ENCODE measurements around the gene PTPN13. TPM values are rescaled to one million over a fixed set of nuclear protein-coding genes. Genes with fewer than 3 reads are reported as not detected.

PTPN13 gene
- total RNA-seq, 2 experiments from 2014 or later: 1.4 to 1.5 TPM

DNA sequence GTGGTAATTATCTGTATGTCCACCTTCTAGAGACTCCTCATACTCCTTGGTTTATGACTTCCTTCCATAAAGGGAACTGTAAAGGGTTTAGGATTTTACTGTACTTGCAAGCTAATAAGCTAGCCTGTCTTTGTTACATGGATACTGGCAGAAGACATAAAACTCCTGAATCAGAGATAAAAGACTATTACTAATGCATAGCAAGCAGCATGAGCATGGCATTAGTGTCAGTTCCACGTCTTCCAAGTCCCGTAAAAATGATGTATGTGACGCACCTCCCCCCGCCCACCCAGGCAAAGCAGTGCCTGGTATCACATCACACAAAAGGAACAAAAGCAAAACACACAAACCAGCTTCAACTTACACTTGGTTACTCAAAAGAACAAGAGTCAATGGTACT lies 184.1 kb downstream of the PTPN13 start:
- peaks cover 8% of the 10 kb centered on the region for H3K27me3 Mint-ChIP-seq
- ChIA-PET POLR2A (no interaction called here), CTCF (no interaction called here)
- H3K9me3 Mint-ChIP-seq (ENCODE audit: low read depth): no peaks in the 10 kb centered on the region
- ATAC-seq: no peak
- H3K27ac Mint-ChIP-seq: no peak overlapping the region
- no peaks in the 10 kb centered on the region for H3K36me3 Mint-ChIP-seq (ENCODE audit: low read depth)
- no peaks in the 10 kb centered on the region for H3K4me1 Mint-ChIP-seq
- H3K4me3 Mint-ChIP-seq: no peak overlapping the region
- no peak for DNase-seq
- intact Hi-C loops (cut with DNase I, micrococcal nuclease): no loop called here

- H3K9me3 Mint-ChIP-seq (ENCODE audit: low read depth): no peaks in the 10 kb centered on the region
- DNase-seq (no peak), ATAC-seq (no peak)
- H3K36me3 Mint-ChIP-seq (ENCODE audit: low read depth): no peaks in the 10 kb centered on the region
- no peak overlapping the region for H3K4me3 Mint-ChIP-seq
- no peaks in the 10 kb centered on the region for H3K4me1 Mint-ChIP-seq
- CTCF ChIA-PET: interaction anchor here (1.7 kb wide), 1 partner anchor 12 kb away, joined by 8 read pairs; no protein-coding TSS in a partner anchor
- intact Hi-C loops (cut with DNase I, micrococcal nuclease): no loop called here
- no peak overlapping the region for H3K27ac Mint-ChIP-seq
- POLR2A ChIA-PET: no interaction called here
- peaks cover 2% of the 10 kb centered on the region for H3K27me3 Mint-ChIP-seq
These were observed 194.7 kb downstream of the PTPN13 start for GRCh38 chr4:86788826-86789225.

DNA sequence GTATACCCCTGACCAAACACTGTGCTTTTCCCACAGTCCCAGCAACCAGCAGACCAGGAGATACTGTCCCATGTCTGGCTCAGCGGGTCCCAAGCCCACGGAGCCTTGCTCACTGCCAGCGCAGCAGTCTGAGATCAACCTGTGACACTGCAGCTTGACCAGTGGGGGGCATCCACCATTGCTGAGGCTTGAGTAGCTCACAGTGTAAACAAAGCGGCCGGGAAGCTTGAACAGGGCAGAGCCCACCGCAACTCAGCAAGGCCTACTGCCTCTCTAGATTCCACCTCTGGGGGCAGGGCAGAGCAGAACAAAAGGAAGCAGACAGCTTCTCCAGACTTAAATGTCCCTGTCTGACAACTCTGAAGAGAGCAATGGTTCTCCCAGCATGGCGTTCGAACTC lies 197.0 kb downstream of the PTPN13 start:
- Mint-ChIP-seq H3K4me1 (no peaks in the 10 kb centered on the region), H3K27me3 (peaks cover 2% of the 10 kb centered on the region), H3K27ac (no peak overlapping the region), H3K4me3 (no peak overlapping the region), H3K36me3 (ENCODE audit: low read depth) (no peaks in the 10 kb centered on the region), H3K9me3 (ENCODE audit: low read depth) (no peaks in the 10 kb centered on the region)
- ATAC-seq: no peak
- ChIA-PET CTCF (interaction anchor here (0.6 kb wide), 1 partner anchor 563 kb away, joined by 3 read pairs; no protein-coding TSS in a partner anchor), POLR2A (no interaction called here)
- intact Hi-C loops (cut with DNase I, micrococcal nuclease): no loop called here
- no peak for DNase-seq

DNA sequence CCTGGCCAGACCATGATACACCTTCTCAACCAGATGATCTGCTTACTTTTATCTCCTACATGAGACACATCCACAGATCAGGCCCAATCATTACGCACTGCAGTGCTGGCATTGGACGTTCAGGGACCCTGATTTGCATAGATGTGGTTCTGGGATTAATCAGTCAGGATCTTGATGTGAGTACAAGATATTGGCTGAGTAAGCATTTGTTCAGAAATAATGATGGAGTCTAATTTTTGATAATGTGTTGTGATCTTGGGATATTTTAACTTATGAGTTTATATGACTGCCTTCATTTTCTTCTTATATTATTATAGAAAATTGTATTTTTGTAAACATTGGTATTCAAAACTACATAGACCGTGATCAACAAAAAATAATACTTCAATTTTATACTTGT lies 215.7 kb downstream of the PTPN13 start:
- no peak for ATAC-seq
- H3K36me3 Mint-ChIP-seq (ENCODE audit: low read depth): no peaks in the 10 kb centered on the region
- CTCF ChIA-PET: no interaction called here

GRCh38 chr4:86810847-86811246 lies 216.7 kb downstream of the PTPN13 start:
- no peaks in the 10 kb centered on the region for H3K4me1 Mint-ChIP-seq
- POLR2A ChIA-PET: no interaction called here
- ATAC-seq (no peak), DNase-seq (no peak)
- H3K27me3 Mint-ChIP-seq: no peaks in the 10 kb centered on the region
- CTCF ChIA-PET: no interaction called here
- no peaks in the 10 kb centered on the region for H3K36me3 Mint-ChIP-seq (ENCODE audit: low read depth)
- intact Hi-C loops (cut with DNase I, micrococcal nuclease): no loop called here
- no peak overlapping the region for H3K27ac Mint-ChIP-seq
- no peak overlapping the region for H3K4me3 Mint-ChIP-seq
- H3K9me3 Mint-ChIP-seq (ENCODE audit: low read depth): no peaks in the 10 kb centered on the region

More for the DNA sequence above, 215.7 kb downstream of the PTPN13 start:
- no peaks in the 10 kb centered on the region for H3K27me3 Mint-ChIP-seq
- POLR2A ChIA-PET: no interaction called here
- intact Hi-C loops (cut with DNase I, micrococcal nuclease): no loop called here
- H3K9me3 Mint-ChIP-seq (ENCODE audit: low read depth): no peaks in the 10 kb centered on the region
- no peak for DNase-seq
- H3K27ac Mint-ChIP-seq: no peak overlapping the region
- no peak overlapping the region for H3K4me3 Mint-ChIP-seq
- H3K4me1 Mint-ChIP-seq: no peaks in the 10 kb centered on the region

DNA sequence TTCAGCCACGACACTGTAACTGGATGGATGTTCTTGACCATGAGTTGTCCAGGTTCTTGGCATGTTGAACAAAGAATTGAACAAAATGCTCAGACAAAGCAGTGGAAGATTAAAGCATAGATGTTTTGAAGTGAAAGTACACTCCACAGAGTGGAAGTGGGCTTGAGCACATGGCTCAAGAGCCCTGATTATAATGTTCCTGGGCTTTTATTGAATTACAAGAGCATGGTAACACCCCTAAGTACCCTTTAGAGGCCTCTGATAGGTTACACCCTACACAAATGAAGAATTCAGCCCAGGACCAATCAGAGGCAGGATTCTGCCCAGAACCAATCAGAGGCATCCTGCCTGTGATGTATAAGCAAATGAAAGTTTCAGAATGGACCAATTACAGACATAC lies 221.5 kb downstream of the PTPN13 start:
- no peaks in the 10 kb centered on the region for H3K36me3 Mint-ChIP-seq (ENCODE audit: low read depth)
- H3K4me3 Mint-ChIP-seq: no peak overlapping the region
- ChIA-PET CTCF (interaction anchor here (0.6 kb wide), 1 partner anchor 29 kb away, joined by 3 read pairs; no protein-coding TSS in a partner anchor), POLR2A (no interaction called here)
- peaks cover 5% of the 10 kb centered on the region for H3K9me3 Mint-ChIP-seq (ENCODE audit: low read depth)
- H3K27ac Mint-ChIP-seq: no peak overlapping the region
- ATAC-seq: no peak
- DNase-seq: no peak
- H3K27me3 Mint-ChIP-seq: no peaks in the 10 kb centered on the region
- H3K4me1 Mint-ChIP-seq: no peaks in the 10 kb centered on the region
- intact Hi-C loops (cut with DNase I, micrococcal nuclease): no loop called here

DNA sequence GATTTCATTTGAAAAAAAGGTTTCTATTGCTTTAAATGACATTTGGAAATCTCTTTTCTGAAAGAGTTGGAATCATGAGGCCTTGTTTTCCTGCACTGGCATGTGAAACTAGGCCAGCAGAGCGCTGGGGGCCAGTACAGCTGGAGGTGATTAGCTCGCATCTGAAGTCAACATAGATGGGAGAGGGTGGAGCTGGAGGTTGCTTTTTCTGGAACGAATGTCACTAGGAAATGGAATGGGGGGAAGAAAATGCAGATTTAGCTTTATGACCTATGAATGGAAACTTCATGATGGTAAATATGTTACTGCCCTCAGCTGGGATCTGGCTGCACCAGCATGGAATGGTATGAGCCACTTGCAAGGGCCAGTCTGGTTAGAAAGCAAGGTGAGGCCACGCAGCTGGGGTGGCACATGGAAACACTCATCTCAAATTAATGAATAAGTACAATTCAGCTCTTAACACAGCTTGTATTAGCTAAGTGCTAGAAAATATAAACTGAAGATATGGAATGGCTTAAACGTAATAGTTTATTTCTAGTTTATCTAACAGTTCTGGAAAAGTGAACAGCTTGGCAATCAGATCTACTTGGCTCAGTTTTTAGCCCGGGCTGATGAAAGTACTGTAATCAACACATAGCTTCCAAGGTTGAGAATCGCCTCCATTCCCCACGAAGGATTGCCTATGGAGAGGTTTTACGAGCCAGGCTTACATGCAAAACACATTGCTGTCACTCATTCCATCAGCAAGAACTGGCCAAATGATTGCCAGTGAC lies 222.6 kb downstream of the PTPN13 start:
- no peak for ATAC-seq
- Mint-ChIP-seq H3K4me3 (no peak overlapping the region), H3K36me3 (ENCODE audit: low read depth) (no peaks in the 10 kb centered on the region), H3K9me3 (ENCODE audit: low read depth) (peaks cover 5% of the 10 kb centered on the region), H3K4me1 (no peaks in the 10 kb centered on the region), H3K27me3 (no peaks in the 10 kb centered on the region), H3K27ac (no peak overlapping the region)
- CTCF ChIA-PET: interaction anchor here (1.4 kb wide), 1 partner anchor 84 kb away, joined by 3 read pairs; no protein-coding TSS in a partner anchor
- DNase-seq: no peak
- intact Hi-C loops (cut with DNase I, micrococcal nuclease): no loop called here
- POLR2A ChIA-PET: no interaction called here

DNA sequence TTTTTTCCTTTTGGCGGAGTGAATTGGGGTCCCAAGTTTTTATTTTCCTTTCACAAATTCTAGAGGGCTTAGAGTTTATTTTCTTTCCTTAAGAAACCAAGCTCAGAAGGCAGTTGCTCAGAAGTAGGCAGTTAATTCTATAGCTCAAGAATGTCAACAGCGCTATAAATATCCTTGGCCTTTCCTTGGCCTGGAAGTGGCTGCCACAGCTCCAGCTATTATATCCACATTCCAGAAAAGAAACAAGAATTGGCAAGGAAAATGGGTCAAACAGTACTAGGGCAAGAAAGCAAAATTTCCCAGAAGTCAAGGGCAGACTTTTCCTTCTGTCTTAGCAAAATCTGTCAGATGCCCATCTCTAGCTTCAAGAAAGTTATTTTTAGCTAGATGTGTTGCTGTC lies 224.1 kb downstream of the PTPN13 start:
- intact Hi-C loops (cut with DNase I, micrococcal nuclease): no loop called here
- ATAC-seq (no peak), DNase-seq (no peak)
- Mint-ChIP-seq H3K27me3 (no peaks in the 10 kb centered on the region), H3K4me1 (no peaks in the 10 kb centered on the region), H3K27ac (no peak overlapping the region), H3K4me3 (no peak overlapping the region), H3K36me3 (ENCODE audit: low read depth) (no peaks in the 10 kb centered on the region), H3K9me3 (ENCODE audit: low read depth) (peaks cover 5% of the 10 kb centered on the region)
- POLR2A ChIA-PET: no interaction called here
- CTCF ChIA-PET: interaction anchor here (0.7 to 1.4 kb wide), 3 partner anchors 78 to 187 kb away, joined by 3 to 4 read pairs (median 3); no protein-coding TSS in a partner anchor

GRCh38 chr4:86818841-86819240 lies 224.7 kb downstream of the PTPN13 start:
- Mint-ChIP-seq H3K4me1 (no peaks in the 10 kb centered on the region), H3K4me3 (no peak overlapping the region), H3K36me3 (ENCODE audit: low read depth) (no peaks in the 10 kb centered on the region), H3K27ac (no peak overlapping the region), H3K9me3 (ENCODE audit: low read depth) (peaks cover 5% of the 10 kb centered on the region), H3K27me3 (no peaks in the 10 kb centered on the region)
- intact Hi-C loops (cut with DNase I, micrococcal nuclease): no loop called here
- DNase-seq (no peak), ATAC-seq (no peak)
- ChIA-PET POLR2A (no interaction called here), CTCF (interaction anchor here (1.0 kb wide), 1 partner anchor 77 kb away, joined by 3 read pairs; no protein-coding TSS in a partner anchor)

- H3K4me1 Mint-ChIP-seq: no peaks in the 10 kb centered on the region
- ChIA-PET POLR2A (no interaction called here), CTCF (no interaction called here)
- peaks cover 5% of the 10 kb centered on the region for H3K9me3 Mint-ChIP-seq (ENCODE audit: low read depth)
- intact Hi-C loops (cut with DNase I, micrococcal nuclease): no loop called here
- H3K36me3 Mint-ChIP-seq (ENCODE audit: low read depth): no peaks in the 10 kb centered on the region
- H3K4me3 Mint-ChIP-seq: no peak overlapping the region
- H3K27me3 Mint-ChIP-seq: no peaks in the 10 kb centered on the region
- no peak overlapping the region for H3K27ac Mint-ChIP-seq
- ATAC-seq (no peak), DNase-seq (no peak)
These were observed 225.4 kb downstream of the PTPN13 start for GRCh38 chr4:86819561-86819960.

DNA sequence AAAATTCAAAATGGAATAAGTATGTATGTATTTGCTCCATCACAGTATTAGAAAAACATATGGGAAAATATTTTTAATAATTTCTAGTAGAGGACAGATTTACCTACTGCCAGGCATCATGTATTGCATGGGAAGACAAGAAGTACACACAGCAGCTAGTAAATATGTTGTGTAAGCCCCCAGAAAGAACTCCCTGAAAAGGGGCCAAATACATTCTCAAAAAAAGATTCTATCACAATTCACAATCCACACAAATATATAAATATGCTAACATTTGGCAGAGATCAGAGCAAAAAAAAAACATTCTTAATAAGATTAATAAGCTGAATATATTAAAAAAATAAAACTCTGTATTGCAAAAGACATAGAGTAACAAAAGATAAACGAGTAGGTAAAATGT lies 227.0 kb downstream of the PTPN13 start:
- intact Hi-C loops (cut with DNase I, micrococcal nuclease): no loop called here
- H3K36me3 Mint-ChIP-seq (ENCODE audit: low read depth): no peaks in the 10 kb centered on the region
- DNase-seq (no peak), ATAC-seq (no peak)
- no peaks in the 10 kb centered on the region for H3K4me1 Mint-ChIP-seq
- H3K9me3 Mint-ChIP-seq (ENCODE audit: low read depth): peaks cover 4% of the 10 kb centered on the region
- POLR2A ChIA-PET: no interaction called here
- H3K4me3 Mint-ChIP-seq: no peak overlapping the region
- H3K27ac Mint-ChIP-seq: no peak overlapping the region
- H3K27me3 Mint-ChIP-seq: no peaks in the 10 kb centered on the region
- CTCF ChIA-PET: no interaction called here

- ChIA-PET POLR2A (no interaction called here), CTCF (no interaction called here)
- DNase-seq: no peak
- Mint-ChIP-seq H3K27ac (no peak overlapping the region), H3K36me3 (ENCODE audit: low read depth) (no peaks in the 10 kb centered on the region), H3K27me3 (no peaks in the 10 kb centered on the region), H3K4me3 (no peak overlapping the region), H3K4me1 (no peaks in the 10 kb centered on the region), H3K9me3 (ENCODE audit: low read depth) (no peaks in the 10 kb centered on the region)
- ATAC-seq: no peak
- intact Hi-C loops (cut with DNase I, micrococcal nuclease): no loop called here
These were observed 228.0 kb downstream of the PTPN13 start for GRCh38 chr4:86822136-86822535.

All from activated CD4-positive, alpha-beta T cell treated with anti-CD3 and anti-CD28 coated beads for 36 hours (primary cell).